ENCODE measurements around the gene DNAJC13. TPM values are rescaled to one million over a fixed set of nuclear protein-coding genes. Genes with fewer than 3 reads are reported as not detected.

Gene DNAJC13
- total RNA-seq, 8 experiments from 2014 or later, result 18.6 to 51.0 (median 30.2) TPM

- Histone ChIP-seq H3K4me1 (replicated peaks in 1 of 2) (no peaks in the 10 kb centered on the region), H3K27ac (no peak overlapping the region), H3K4me3 (no peak overlapping the region)
- 83 to 100% (median 100%) methylated on average over 1 of the region's 1 CpG; no CpG with 5 or more reads in 2 of the 10 experiments for WGBS, 10 experiments
- ATAC-seq (replicated peaks in 6 of 8), result no peak
- in situ Hi-C loops (cut with MboI; ENCODE audit: low pct_unique_long_range_greater_than_20kb in 2 of 9, low sequenced_read_pairs in 9 of 9, unreplicated experiment in 9 of 9), result no loop called here
Observed at GRCh38 chr3:132509096-132509495, 91.8 kb downstream of the DNAJC13 start.

DNA sequence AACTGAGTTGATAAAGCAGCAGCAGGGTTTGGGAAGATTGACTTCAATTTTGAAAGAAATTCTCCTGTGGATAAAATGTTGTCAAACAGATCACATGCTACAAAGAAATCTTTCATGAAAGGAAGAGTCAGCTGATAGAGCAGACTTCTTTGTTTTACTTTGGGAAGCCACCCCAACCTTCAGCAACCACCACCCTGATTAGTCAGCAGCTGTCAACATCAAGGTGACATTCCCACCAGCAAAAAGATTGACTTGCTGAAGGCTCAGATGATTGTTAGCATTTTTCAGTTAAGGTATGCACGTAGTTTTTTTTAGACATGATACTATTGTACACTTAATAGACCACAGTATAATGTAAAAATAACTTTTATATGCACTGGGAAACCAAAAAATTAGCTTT, 92.2 kb downstream of the DNAJC13 start:
- ATAC-seq (replicated peaks in 6 of 8), result no peak
- in situ Hi-C loops (cut with MboI; ENCODE audit: low pct_unique_long_range_greater_than_20kb in 2 of 9, low sequenced_read_pairs in 9 of 9, unreplicated experiment in 9 of 9), result no loop called here

DNA sequence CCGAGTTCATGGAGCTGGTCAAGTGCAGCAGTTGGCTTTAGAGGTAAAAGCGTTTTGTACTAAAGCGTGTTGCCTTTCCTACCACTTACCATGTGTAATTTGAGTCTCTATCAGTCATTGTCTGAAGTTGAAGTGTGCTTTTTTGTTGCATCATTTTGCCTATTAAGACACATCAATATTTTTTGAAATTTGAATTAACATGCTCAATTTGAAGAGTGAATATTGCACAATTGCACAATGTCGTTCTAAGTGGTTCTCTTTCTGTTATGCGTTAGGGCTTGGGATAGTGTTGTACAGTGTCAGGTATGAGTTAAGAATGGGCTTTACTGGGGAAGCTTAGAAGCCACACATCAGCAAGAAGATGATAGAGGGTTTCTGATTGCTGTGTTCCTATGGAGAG, 95.8 kb downstream of the DNAJC13 start:
- in situ Hi-C loops (cut with MboI; ENCODE audit: low pct_unique_long_range_greater_than_20kb in 2 of 9, low sequenced_read_pairs in 9 of 9, unreplicated experiment in 9 of 9), result no loop called here
- Histone ChIP-seq H3K4me3 (no peak overlapping the region), H3K27ac (no peak overlapping the region), H3K4me1 (replicated peaks in 1 of 2) (no peaks in the 10 kb centered on the region)
- ATAC-seq (replicated peaks in 6 of 8), result no peak
- 90 to 100% (median 97%) methylated on average over 1 to 5 of the region's 5 CpGs; no CpG with 5 or more reads in 1 of the 10 experiments for WGBS, 10 experiments

More for the DNA sequence above, 92.2 kb downstream of the DNAJC13 start:
- no peak overlapping the region for H3K27ac ChIP-seq
- no peaks in the 10 kb centered on the region for H3K4me1 ChIP-seq (replicated peaks in 1 of 2)
- 80 to 100% (median 83%) methylated on average over 1 of the region's 1 CpG; no CpG with 5 or more reads in 3 of the 10 experiments for WGBS, 10 experiments
- H3K4me3 ChIP-seq, result no peak overlapping the region

GRCh38 chr3:132517311-132517710, 100.0 kb downstream of the DNAJC13 start:
- WGBS, 10 experiments, result 57 to 100% (median 85%) methylated on average over 1 to 2 of the region's 2 CpGs; no CpG with 5 or more reads in 2 of the 10 experiments
- Histone ChIP-seq H3K4me1 (replicated peaks in 1 of 2) (no peaks in the 10 kb centered on the region), H3K4me3 (no peak overlapping the region), H3K27ac (no peak overlapping the region)
- ATAC-seq (replicated peaks in 6 of 8), result no peak
- in situ Hi-C loops (cut with MboI; ENCODE audit: low pct_unique_long_range_greater_than_20kb in 2 of 9, low sequenced_read_pairs in 9 of 9, unreplicated experiment in 9 of 9), result no loop called here

DNA sequence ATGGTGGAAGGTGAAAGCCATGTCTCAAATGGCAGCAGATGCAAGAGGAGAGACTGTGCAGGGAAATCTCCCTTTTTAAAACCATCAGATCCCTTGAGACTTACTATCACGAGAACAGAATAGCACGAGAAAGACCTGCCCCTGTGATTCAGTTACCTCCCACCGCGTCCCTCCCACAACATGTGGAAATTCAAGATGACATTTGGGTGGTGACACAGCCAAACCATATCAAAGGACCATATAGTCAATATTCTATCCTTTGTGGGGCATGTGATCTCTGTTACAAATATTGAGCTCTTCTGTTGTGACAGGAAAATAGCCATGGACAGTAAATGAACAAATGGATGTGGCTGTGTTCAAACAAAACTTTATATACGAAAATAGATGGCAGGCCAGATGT, 102.6 kb downstream of the DNAJC13 start:
- 60 to 100% (median 85%) methylated on average over 1 to 4 of the region's 5 CpGs; no CpG with 5 or more reads in 2 of the 10 experiments for WGBS, 10 experiments
- Histone ChIP-seq H3K4me3 (no peak overlapping the region), H3K4me1 (replicated peaks in 1 of 2) (no peaks in the 10 kb centered on the region), H3K27ac (no peak overlapping the region)
- in situ Hi-C loops (cut with MboI; ENCODE audit: low pct_unique_long_range_greater_than_20kb in 2 of 9, low sequenced_read_pairs in 9 of 9, unreplicated experiment in 9 of 9), result no loop called here
- ATAC-seq (replicated peaks in 6 of 8), result no peak

- WGBS, 10 experiments, result 76 to 100% (median 95%) methylated on average over 1 to 5 of the region's 5 CpGs; no CpG with 5 or more reads in 1 of the 10 experiments
- Histone ChIP-seq H3K27ac (no peak overlapping the region), H3K4me1 (replicated peaks in 1 of 2) (no peaks in the 10 kb centered on the region), H3K4me3 (no peak overlapping the region)
- no peak for ATAC-seq (replicated peaks in 6 of 8)
- in situ Hi-C loops (cut with MboI; ENCODE audit: low pct_unique_long_range_greater_than_20kb in 2 of 9, low sequenced_read_pairs in 9 of 9, unreplicated experiment in 9 of 9), result no loop called here
Observed at GRCh38 chr3:132521901-132522300, 104.6 kb downstream of the DNAJC13 start.

DNA sequence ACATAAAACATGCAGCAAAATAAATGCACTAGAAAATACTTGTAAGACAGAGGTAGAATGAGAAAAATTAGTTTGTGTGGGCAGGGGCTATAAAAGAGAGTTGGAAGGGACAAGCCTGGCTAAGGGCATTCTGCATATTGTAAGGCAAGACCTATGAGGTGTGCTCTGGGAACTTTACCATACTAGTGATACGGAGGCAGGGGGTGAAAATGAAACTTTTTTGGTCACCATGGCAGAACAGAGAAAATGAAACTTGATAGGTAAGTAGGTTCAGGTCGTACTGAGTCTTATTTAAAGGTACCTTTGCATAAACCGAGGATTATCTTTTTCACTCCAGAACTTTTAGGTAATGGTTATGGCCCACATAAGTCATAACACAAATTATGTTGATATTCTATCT, 105.1 kb downstream of the DNAJC13 start:
- ATAC-seq (replicated peaks in 6 of 8), result no peak
- in situ Hi-C loops (cut with MboI; ENCODE audit: low pct_unique_long_range_greater_than_20kb in 2 of 9, low sequenced_read_pairs in 9 of 9, unreplicated experiment in 9 of 9), result no loop called here
- Histone ChIP-seq H3K27ac (no peak overlapping the region), H3K4me1 (replicated peaks in 1 of 2) (no peaks in the 10 kb centered on the region), H3K4me3 (no peak overlapping the region)
- WGBS, 10 experiments, result 83 to 100% (median 94%) methylated on average over 1 to 3 of the region's 3 CpGs; no CpG with 5 or more reads in 2 of the 10 experiments

DNA sequence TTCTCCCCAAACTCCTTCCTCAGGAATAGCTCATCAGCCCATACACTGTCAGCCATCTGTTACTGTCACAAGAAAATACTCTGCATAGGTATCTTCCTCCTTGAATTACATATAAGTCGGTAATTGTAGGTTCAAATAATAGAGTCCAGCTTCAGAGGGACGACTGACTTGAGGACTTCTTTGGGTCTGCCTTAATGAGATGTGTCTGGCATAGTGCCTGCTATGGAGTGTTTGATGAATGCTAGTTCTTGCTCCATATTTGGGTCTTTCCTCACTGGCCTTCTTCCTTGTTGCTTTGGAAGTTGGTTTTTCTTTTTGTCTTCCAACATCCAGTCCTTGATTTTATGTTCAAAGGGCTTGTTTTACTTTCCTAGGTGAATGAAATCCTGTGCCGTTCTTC, 113.3 kb downstream of the DNAJC13 start:
- Histone ChIP-seq H3K27ac (no peak overlapping the region), H3K4me1 (replicated peaks in 1 of 2) (no peaks in the 10 kb centered on the region), H3K4me3 (no peak overlapping the region)
- in situ Hi-C loops (cut with MboI; ENCODE audit: low pct_unique_long_range_greater_than_20kb in 2 of 9, low sequenced_read_pairs in 9 of 9, unreplicated experiment in 9 of 9), result loop anchor here in 1 of 9 experiments (25.0 kb wide), 1 partner anchor 107 kb away; no protein-coding TSS in a partner anchor
- 57 to 100% (median 100%) methylated on average over 1 to 3 of the region's 3 CpGs; no CpG with 5 or more reads in 1 of the 10 experiments for WGBS, 10 experiments
- ATAC-seq (replicated peaks in 6 of 8), result no peak

DNA sequence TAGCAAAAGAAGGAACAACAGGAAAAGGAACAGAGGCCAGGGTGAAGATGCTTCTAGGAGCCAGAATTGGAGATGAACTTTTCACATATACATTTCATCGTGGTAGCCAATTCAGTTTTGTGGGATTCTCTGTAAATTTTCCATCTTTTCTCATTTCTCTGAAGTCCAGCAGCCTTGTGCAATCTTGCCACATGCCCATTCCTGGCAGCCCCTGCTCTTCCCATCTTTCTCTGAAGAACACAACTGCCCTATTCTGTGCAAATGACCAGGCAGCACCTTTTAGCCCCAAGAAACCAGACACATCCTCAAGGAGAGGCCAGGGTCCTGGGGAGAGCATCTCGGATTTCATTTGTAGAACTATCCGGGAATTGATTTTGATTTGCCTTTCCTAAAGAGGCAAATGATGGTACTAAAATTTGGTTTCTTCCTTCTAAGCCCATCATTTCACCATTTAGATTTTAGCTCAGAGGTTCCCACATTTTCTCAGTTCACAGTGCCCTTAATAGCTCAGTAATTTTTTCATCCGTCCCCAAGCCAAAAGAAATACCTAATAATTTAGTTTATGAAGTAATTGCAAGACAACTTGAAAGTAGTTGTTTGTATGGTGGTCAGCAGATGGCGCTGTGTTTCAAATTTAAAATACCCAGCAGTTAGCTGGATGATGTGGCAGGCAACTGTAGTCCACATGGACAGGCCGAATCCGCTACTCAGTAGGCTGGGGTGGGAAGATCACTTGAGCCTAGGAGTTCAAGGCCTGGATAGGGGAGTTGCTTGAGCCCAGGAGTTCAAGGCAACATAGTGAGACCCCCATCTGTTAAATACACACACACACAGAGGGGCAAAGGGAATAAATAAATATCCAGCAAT, 118.5 kb downstream of the DNAJC13 start:
- peak overlapping the region in 1 of 2 donors; percentile 47 for H3K27ac ChIP-seq
- in situ Hi-C loops (cut with MboI; ENCODE audit: low pct_unique_long_range_greater_than_20kb in 2 of 9, low sequenced_read_pairs in 9 of 9, unreplicated experiment in 9 of 9), result loop anchor here in 1 of 9 experiments (25.0 kb wide), 1 partner anchor 101 kb away; no protein-coding TSS in a partner anchor
- WGBS, 10 experiments, result 0 to 91% (median 70%) methylated on average over 1 to 7 of the region's 7 CpGs
- ATAC-seq (replicated peaks in 6 of 8), result peak; percentile 74 to 92 (median 89)
- no peaks in the 10 kb centered on the region for H3K4me1 ChIP-seq (replicated peaks in 1 of 2)
- no peak overlapping the region for H3K4me3 ChIP-seq

- H3K27ac ChIP-seq, result peak overlapping the region in 1 of 2 donors; percentile 47
- ATAC-seq (replicated peaks in 6 of 8), result peak; percentile 45 to 69 (median 54)
- in situ Hi-C loops (cut with MboI; ENCODE audit: low pct_unique_long_range_greater_than_20kb in 2 of 9, low sequenced_read_pairs in 9 of 9, unreplicated experiment in 9 of 9), result loop anchor here in 1 of 9 experiments (25.0 kb wide), 1 partner anchor 101 kb away; no protein-coding TSS in a partner anchor
Observed at GRCh38 chr3:132536442-132537153, 119.3 kb downstream of the DNAJC13 start.

DNA sequence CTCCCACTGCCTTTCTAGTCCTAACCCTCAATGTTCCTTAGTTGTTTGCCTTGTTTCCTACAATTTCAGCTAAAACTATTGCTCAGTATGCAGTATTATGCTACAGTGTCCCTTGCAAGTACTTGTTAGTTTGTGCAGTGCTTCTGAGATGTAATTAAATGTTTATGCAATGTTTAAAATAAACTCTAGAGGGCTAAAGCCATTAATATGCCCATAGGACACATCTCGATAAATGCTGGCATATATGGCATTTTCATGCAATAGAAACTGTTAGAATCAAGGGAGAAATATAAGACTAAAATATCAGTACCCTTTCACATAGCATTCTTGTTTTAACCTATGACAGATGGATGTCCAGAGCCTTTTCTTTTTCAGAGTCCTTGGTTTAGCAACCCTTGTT, 120.0 kb downstream of the DNAJC13 start:
- Histone ChIP-seq H3K4me3 (no peak overlapping the region), H3K27ac (no peak overlapping the region), H3K4me1 (replicated peaks in 1 of 2) (no peaks in the 10 kb centered on the region)
- in situ Hi-C loops (cut with MboI; ENCODE audit: low pct_unique_long_range_greater_than_20kb in 2 of 9, low sequenced_read_pairs in 9 of 9, unreplicated experiment in 9 of 9), result loop anchor here in 1 of 9 experiments (25.0 kb wide), 1 partner anchor 100 kb away; no protein-coding TSS in a partner anchor
- ATAC-seq (replicated peaks in 6 of 8), result peak in 1 of 8 experiments; percentile 38
- 60 to 100% (median 80%) methylated on average over 1 of the region's 1 CpG; no CpG with 5 or more reads in 3 of the 10 experiments for WGBS, 10 experiments

More at GRCh38 chr3:132536442-132537153, 119.3 kb downstream of the DNAJC13 start:
- Histone ChIP-seq H3K4me1 (replicated peaks in 1 of 2) (no peaks in the 10 kb centered on the region), H3K4me3 (no peak overlapping the region)
- 60 to 100% (median 97%) methylated on average over 1 to 3 of the region's 3 CpGs for WGBS, 10 experiments

- Histone ChIP-seq H3K4me3 (no peak overlapping the region), H3K4me1 (replicated peaks in 1 of 2) (no peaks in the 10 kb centered on the region), H3K27ac (no peak overlapping the region)
- ATAC-seq (replicated peaks in 6 of 8), result no peak
- 57 to 100% (median 87%) methylated on average over 1 to 5 of the region's 5 CpGs; no CpG with 5 or more reads in 1 of the 10 experiments for WGBS, 10 experiments
- in situ Hi-C loops (cut with MboI; ENCODE audit: low pct_unique_long_range_greater_than_20kb in 2 of 9, low sequenced_read_pairs in 9 of 9, unreplicated experiment in 9 of 9), result loop anchor here in 1 of 9 experiments (25.0 kb wide), 1 partner anchor 99 kb away; no protein-coding TSS in a partner anchor
Observed at GRCh38 chr3:132538072-132538471, 120.8 kb downstream of the DNAJC13 start.

Data from motor neuron (in vitro differentiated cells).